ENCODE data around the gene TNNI3K. TPM values are rescaled to one million over a fixed set of nuclear protein-coding genes. Genes with fewer than 3 reads are reported as not detected.

Gene TNNI3K
- total RNA-seq, 1 experiment from 2014 or later: not detected

DNA sequence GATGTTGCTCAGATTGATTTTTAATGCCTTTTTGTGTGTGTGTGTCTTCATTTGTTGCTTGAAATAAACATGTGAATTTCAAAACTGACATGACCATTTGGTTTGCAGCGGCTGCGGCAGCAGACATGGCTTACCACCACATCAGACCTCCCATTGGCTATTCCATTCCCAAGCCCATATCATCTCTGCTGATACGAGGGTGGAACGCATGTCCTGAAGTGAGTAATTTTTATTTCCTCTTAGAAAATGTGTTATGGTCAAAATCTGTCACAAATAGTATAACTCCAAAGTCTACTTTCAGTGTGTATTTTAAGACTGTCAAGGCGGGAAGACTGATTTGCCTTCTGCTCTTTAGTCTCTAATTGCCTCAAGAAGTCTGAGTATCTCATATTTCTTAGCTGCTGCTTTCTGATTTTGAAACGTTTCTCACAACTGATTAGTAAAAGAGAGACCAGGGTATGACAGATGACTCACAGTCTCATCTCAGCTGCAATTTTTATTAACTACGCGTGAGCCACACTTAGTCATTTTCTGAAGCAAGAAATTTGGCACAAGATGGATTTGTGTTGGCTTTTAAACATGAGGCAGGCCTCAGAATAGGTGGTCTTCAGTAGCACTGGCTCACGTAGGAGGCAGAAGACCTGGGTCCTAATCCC lies 228.3 kb downstream of the TNNI3K start:
- TF ChIP-seq EZH2 (IDR thresholded peaks at IDR 0.05; ENCODE audit: borderline replicate concordance, low read depth, low read length, poor library complexity, severe bottlenecking): no peak
- TF ChIP-seq, protein P1, sequence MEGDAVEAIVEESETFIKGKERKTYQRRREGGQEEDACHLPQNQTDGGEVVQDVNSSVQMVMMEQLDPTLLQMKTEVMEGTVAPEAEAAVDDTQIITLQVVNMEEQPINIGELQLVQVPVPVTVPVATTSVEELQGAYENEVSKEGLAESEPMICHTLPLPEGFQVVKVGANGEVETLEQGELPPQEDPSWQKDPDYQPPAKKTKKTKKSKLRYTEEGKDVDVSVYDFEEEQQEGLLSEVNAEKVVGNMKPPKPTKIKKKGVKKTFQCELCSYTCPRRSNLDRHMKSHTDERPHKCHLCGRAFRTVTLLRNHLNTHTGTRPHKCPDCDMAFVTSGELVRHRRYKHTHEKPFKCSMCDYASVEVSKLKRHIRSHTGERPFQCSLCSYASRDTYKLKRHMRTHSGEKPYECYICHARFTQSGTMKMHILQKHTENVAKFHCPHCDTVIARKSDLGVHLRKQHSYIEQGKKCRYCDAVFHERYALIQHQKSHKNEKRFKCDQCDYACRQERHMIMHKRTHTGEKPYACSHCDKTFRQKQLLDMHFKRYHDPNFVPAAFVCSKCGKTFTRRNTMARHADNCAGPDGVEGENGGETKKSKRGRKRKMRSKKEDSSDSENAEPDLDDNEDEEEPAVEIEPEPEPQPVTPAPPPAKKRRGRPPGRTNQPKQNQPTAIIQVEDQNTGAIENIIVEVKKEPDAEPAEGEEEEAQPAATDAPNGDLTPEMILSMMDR (conservative IDR thresholded peaks at IDR 0.05; ENCODE audit: low read depth, low read length): no peak
- DNase-seq (ENCODE audit: low spot score): peak; percentile 4
- Histone ChIP-seq H3K4me3 (ENCODE audit: low read depth, low read length, poor library complexity, severe bottlenecking) (no peak overlapping the region), H3K9me3 (ENCODE audit: low read depth, low read length, poor library complexity, severe bottlenecking) (no peaks in the 10 kb centered on the region), H3K27me3 (replicated peaks; ENCODE audit: insufficient read depth, low read depth, low read length, poor library complexity) (no peaks in the 10 kb centered on the region), H3K27ac (ENCODE audit: low read depth, low read length, poor library complexity, severe bottlenecking) (no peak overlapping the region), H3K4me1 (ENCODE audit: insufficient read depth, low read length, poor library complexity, severe bottlenecking) (no peaks in the 10 kb centered on the region), H3K36me3 (ENCODE audit: insufficient read depth, low read length, poor library complexity, severe bottlenecking) (no peaks in the 10 kb centered on the region)
- POLR2A ChIA-PET (ENCODE audit: low non-redundant PET): no interaction called here
- CTCF ChIA-PET: no interaction called here
- intact Hi-C loops (cut with micrococcal nuclease; ENCODE audit: unreplicated experiment): no loop called here
- BruUV-seq (replicated peaks): no TSS peak

DNA sequence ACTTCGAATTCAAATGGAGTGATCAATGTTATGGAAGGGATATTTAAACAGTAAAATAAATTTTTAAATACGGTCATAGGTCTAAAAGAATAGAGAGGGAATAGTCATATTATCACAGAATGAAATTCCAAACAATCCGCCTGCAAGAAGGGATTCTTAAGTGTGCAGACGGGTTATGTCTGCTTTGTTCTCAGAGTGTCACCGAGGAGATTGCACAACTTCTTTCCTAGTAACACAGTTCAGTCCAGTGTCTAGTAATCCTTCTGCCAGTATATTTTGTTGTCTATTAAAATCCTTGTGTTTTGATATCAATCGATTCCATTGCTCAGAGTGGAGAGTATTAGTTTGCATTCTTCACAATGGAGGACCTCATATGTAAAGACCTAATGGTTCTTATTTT lies 228.8 kb downstream of the TNNI3K start:
- H3K36me3 ChIP-seq (ENCODE audit: insufficient read depth, low read length, poor library complexity, severe bottlenecking): no peaks in the 10 kb centered on the region
- no peak overlapping the region for H3K27ac ChIP-seq (ENCODE audit: low read depth, low read length, poor library complexity, severe bottlenecking)
- TF ChIP-seq, protein P1 (conservative IDR thresholded peaks at IDR 0.05; ENCODE audit: low read depth, low read length): no peak
- TF ChIP-seq EZH2 (IDR thresholded peaks at IDR 0.05; ENCODE audit: borderline replicate concordance, low read depth, low read length, poor library complexity, severe bottlenecking): no peak
- no peaks in the 10 kb centered on the region for H3K27me3 ChIP-seq (replicated peaks; ENCODE audit: insufficient read depth, low read depth, low read length, poor library complexity)
- intact Hi-C loops (cut with micrococcal nuclease; ENCODE audit: unreplicated experiment): no loop called here
- H3K4me3 ChIP-seq (ENCODE audit: low read depth, low read length, poor library complexity, severe bottlenecking): no peak overlapping the region
- ChIA-PET POLR2A (ENCODE audit: low non-redundant PET) (no interaction called here), CTCF (no interaction called here)
- H3K9me3 ChIP-seq (ENCODE audit: low read depth, low read length, poor library complexity, severe bottlenecking): no peaks in the 10 kb centered on the region
- no peak for DNase-seq (ENCODE audit: low spot score)
- BruUV-seq (replicated peaks): no TSS peak
- H3K4me1 ChIP-seq (ENCODE audit: insufficient read depth, low read length, poor library complexity, severe bottlenecking): no peaks in the 10 kb centered on the region

DNA sequence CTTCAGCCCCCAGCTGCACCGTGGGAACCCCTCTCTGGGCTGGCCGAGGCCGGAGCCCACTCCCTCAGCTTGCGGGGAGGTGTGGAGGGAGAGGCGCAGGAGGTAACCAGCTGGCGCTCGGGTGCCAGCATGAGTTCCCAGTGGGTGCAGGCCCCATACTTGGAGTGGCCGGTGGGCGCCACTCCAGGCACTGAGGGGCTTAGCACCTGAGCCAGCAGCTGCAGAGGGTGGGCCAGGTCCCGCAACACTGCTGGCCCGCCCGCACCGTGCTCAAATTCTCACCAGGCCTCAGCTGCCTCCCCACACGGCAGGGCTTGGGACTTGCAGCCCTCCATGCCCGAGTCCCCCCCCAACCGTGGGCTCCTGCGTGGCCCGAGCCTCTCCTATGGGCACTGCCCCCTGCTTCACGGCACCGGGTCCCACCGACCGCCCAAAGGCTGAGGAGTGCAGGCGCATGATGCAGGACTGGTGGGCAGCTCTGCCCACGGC lies 230.1 kb downstream of the TNNI3K start:
- Histone ChIP-seq H3K4me1 (ENCODE audit: insufficient read depth, low read length, poor library complexity, severe bottlenecking) (no peaks in the 10 kb centered on the region), H3K27me3 (replicated peaks; ENCODE audit: insufficient read depth, low read depth, low read length, poor library complexity) (peaks cover 2% of the 10 kb centered on the region), H3K9me3 (ENCODE audit: low read depth, low read length, poor library complexity, severe bottlenecking) (no peaks in the 10 kb centered on the region), H3K4me3 (ENCODE audit: low read depth, low read length, poor library complexity, severe bottlenecking) (no peak overlapping the region), H3K27ac (ENCODE audit: low read depth, low read length, poor library complexity, severe bottlenecking) (no peak overlapping the region), H3K36me3 (ENCODE audit: insufficient read depth, low read length, poor library complexity, severe bottlenecking) (no peaks in the 10 kb centered on the region)
- intact Hi-C loops (cut with micrococcal nuclease; ENCODE audit: unreplicated experiment): loop anchor here (5.0 kb wide), 1 partner anchor 458 kb away; no protein-coding TSS in a partner anchor
- POLR2A ChIA-PET (ENCODE audit: low non-redundant PET): no interaction called here
- DNase-seq (ENCODE audit: low spot score): no peak
- CTCF ChIA-PET: no interaction called here
- BruUV-seq (replicated peaks): no TSS peak
- no peak for TF ChIP-seq EZH2 (IDR thresholded peaks at IDR 0.05; ENCODE audit: borderline replicate concordance, low read depth, low read length, poor library complexity, severe bottlenecking)
- TF ChIP-seq, protein P1 (conservative IDR thresholded peaks at IDR 0.05; ENCODE audit: low read depth, low read length): no peak
